DOHH2 (cell line): ENCODE results near the gene SLC39A11.

Experiments used
- H3F3A ChIP-seq: fragments of 200-600 bp; sonication (generic), shearing (Covaris generic); 2 replicates; pipeline ENCODE4 v1.6.0; 2016; ENCODE audit warnings: antibody characterized with exemption, mild to moderate bottlenecking; ENCODE audit not compliant: control insufficient read depth, insufficient read depth
- H3K27ac ChIP-seq: fragments of 200-600 bp; sonication (generic); 2 replicates; pipeline ENCODE4 v1.5.1; 2014; ENCODE audit warnings: low read depth, mild to moderate bottlenecking, low read length, moderate library complexity
- H3K27me3 ChIP-seq: fragments of 200-600 bp; sonication (generic); 2 replicates; pipeline ENCODE4 v1.6.1; 2014; ENCODE audit warnings: mild to moderate bottlenecking, low read length, mixed read lengths; ENCODE audit not compliant: control insufficient read depth
- H3K36me3 ChIP-seq: fragments of 200-600 bp; sonication (generic); 2 replicates; pipeline ENCODE4 v1.6.1; 2014; ENCODE audit warnings: mild to moderate bottlenecking, low read length, moderate library complexity, mixed read lengths; ENCODE audit not compliant: control insufficient read depth
- H3K4me1 ChIP-seq: fragments of 200-600 bp; sonication (generic); 2 replicates; pipeline ENCODE4 v1.6.1; 2014; ENCODE audit warnings: mild to moderate bottlenecking, low read length, mixed read lengths; ENCODE audit not compliant: control insufficient read depth
- H3K4me2 ChIP-seq: fragments of 200-600 bp; sonication (generic); 2 replicates; pipeline ENCODE4 v1.6.0; 2014; ENCODE audit warnings: mild to moderate bottlenecking, low read length, moderate library complexity
- H3K4me3 ChIP-seq: fragments of 200-600 bp; sonication (generic); 2 replicates; pipeline ENCODE4 v1.5.1; 2014; ENCODE audit warnings: mild to moderate bottlenecking, low read length, mixed read lengths
- H3K79me2 ChIP-seq: fragments of 200-600 bp; sonication (generic); 2 replicates; pipeline ENCODE4 v1.6.1; 2014; ENCODE audit warnings: mild to moderate bottlenecking, low read length, mixed read lengths; ENCODE audit not compliant: control insufficient read depth
- H3K9me2 ChIP-seq: fragments of 200-600 bp; sonication (generic); replicated peaks from 2 replicates; pipeline ENCODE4 v1.6.1; 2014; ENCODE audit warnings: mild to moderate bottlenecking, low read length, mixed read lengths; ENCODE audit not compliant: control insufficient read depth
- H3K9me3 ChIP-seq: fragments of 200-600 bp; sonication (generic); 2 replicates; pipeline ENCODE4 v1.6.1; 2014; ENCODE audit warnings: antibody characterized with exemption, low read length, mixed read lengths; ENCODE audit not compliant: control insufficient read depth, insufficient read depth
- H4K20me1 ChIP-seq: fragments of 200-600 bp; sonication (generic); 2 replicates; pipeline ENCODE4 v1.6.0; 2014; ENCODE audit warnings: low read depth, mild to moderate bottlenecking, antibody characterized with exemption, low read length, moderate library complexity; ENCODE audit not compliant: control insufficient read depth, insufficient read depth
- CTCF ChIP-seq: fragments of 200-600 bp; sonication (generic); IDR thresholded peaks from one replicate; pipeline ENCODE4 v1.5.1; 2014; ENCODE audit warnings: antibody characterized with exemption, mild to moderate bottlenecking, low read depth, low read length; ENCODE audit not compliant: poor library complexity, severe bottlenecking
- EZH2phosphoT487 ChIP-seq: fragments of 200-600 bp; sonication (generic); IDR thresholded peaks from 2 replicates; pipeline ENCODE4 v1.6.1; 2017; ENCODE audit warnings: borderline replicate concordance, mild to moderate bottlenecking, antibody characterized with exemption, low read length, moderate library complexity, mixed read lengths

The SLC39A11 gene

GRCh38 chr17:72733619-72734282 lies 358.7 kb downstream of the SLC39A11 start:
- H3K36me3 ChIP-seq: no peaks in the 10 kb centered on the region
- H3F3A ChIP-seq: no peaks in the 10 kb centered on the region
- TF ChIP-seq EZH2phosphoT487: no peak
- no peak for TF ChIP-seq CTCF
- H3K27ac ChIP-seq: no peak overlapping the region
- H3K27me3 ChIP-seq: no peaks in the 10 kb centered on the region
- no peaks in the 10 kb centered on the region for H3K9me3 ChIP-seq
- H3K9me2 ChIP-seq: no peaks in the 10 kb centered on the region
- no peaks in the 10 kb centered on the region for H3K4me1 ChIP-seq
- H3K4me3 ChIP-seq: no peak overlapping the region
- no peaks in the 10 kb centered on the region for H4K20me1 ChIP-seq
- H3K79me2 ChIP-seq: no peaks in the 10 kb centered on the region
- no peak overlapping the region for H3K4me2 ChIP-seq

- Histone ChIP-seq H3K79me2 (no peaks in the 10 kb centered on the region), H3F3A (no peaks in the 10 kb centered on the region), H4K20me1 (no peaks in the 10 kb centered on the region), H3K4me3 (no peak overlapping the region), H3K4me1 (no peaks in the 10 kb centered on the region), H3K9me2 (no peaks in the 10 kb centered on the region), H3K27ac (no peak overlapping the region), H3K4me2 (no peak overlapping the region), H3K36me3 (no peaks in the 10 kb centered on the region), H3K9me3 (no peaks in the 10 kb centered on the region), H3K27me3 (no peaks in the 10 kb centered on the region)
- no peak for TF ChIP-seq EZH2phosphoT487
- no peak for TF ChIP-seq CTCF
These were observed 359.4 kb downstream of the SLC39A11 start for GRCh38 chr17:72732893-72733618.

GRCh38 chr17:72730077-72730476 lies 362.4 kb downstream of the SLC39A11 start:
- TF ChIP-seq CTCF: no peak
- TF ChIP-seq EZH2phosphoT487: no peak
- Histone ChIP-seq H3K4me1 (peaks cover 17% of the 10 kb centered on the region), H4K20me1 (no peaks in the 10 kb centered on the region), H3K9me2 (no peaks in the 10 kb centered on the region), H3K79me2 (no peaks in the 10 kb centered on the region), H3F3A (peaks cover 5% of the 10 kb centered on the region; the same call in 1 of the 2 replicates), H3K4me3 (no peak overlapping the region), H3K4me2 (no peak overlapping the region), H3K9me3 (no peaks in the 10 kb centered on the region), H3K36me3 (no peaks in the 10 kb centered on the region), H3K27me3 (no peaks in the 10 kb centered on the region), H3K27ac (no peak overlapping the region)
